GM19438 (cell line): Measurements from ENCODE around the gene INAFM2.

ENCODE experiments used
- ATAC-seq: cut with Tn5 transposase; IDR thresholded peaks from one replicate; pipeline ENCODE4 v1.9.1; 2021; ENCODE audit warnings: low read depth; ENCODE audit not compliant: unreplicated experiment

Gene INAFM2

DNA sequence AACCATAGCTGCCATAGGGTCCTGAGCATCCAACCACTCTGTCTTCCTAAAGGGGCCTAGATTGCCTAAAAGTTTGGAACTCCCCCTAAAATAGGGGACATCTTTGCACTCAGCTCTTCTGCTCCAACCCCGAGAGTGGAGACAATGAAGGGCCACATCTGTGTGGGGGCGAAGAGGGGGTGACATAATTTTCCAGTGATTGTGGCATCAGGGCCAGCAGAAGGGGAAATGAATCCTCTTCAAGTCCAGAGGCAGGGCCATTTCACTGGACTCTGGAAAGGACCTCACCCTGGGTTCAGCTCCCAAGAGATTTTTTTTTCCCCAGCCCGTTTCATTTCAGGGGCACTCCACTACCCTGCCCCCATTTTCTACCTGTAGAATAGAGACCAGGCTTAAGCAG lies 36.0 kb upstream of the INAFM2 start:
- no peak for ATAC-seq

DNA sequence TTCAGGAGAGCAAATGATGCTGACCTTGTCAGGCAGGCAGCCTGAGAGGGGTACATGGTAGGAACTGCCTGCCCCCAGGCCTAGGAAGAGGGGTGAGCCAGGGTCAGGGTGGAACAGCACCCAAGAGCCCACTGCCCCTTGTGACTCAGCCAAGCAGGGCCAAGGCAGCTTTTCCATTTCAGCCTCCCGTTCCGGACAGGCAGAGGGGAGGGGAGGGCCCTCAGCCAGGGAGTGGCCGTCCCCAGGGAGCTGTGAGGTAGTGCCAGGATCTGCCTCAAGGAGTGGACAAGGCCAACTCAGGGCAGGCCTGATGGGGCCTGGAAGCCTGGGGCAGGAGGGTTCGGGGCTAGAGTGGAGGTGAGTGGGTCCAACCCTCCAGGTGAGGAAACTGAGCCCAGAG lies 35.5 kb upstream of the INAFM2 start:
- no peak for ATAC-seq

DNA sequence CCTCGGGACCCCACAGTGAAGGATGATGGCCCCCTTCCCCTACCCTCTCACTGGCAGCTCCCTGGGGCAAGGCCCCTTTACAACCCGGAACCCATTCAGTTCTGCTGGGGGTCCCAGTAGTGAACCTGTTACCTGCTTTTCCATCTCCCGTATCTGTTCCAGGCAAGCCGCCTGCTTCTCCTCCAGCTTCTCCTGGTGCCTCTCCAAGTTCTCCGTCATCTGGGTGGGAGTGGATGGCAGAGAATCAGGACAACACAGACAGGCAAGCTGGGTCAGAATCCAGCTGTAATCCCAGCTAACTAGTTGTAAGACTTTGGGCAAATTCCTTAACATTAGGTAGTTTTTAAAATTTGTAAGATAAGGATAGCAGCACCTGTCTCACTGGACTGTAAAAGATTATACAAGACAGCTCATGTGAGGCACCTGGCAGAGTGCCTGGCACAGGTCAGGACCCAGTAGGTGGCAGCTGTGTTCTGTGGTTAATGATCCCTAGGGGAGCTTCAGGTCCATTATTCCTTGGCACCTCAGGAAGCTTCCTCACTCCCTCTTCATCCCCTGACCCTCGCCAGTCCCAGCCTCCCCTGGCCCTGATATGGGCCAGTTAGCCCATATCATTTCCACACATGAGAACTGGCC lies 34.2 kb upstream of the INAFM2 start:
- no peak for ATAC-seq

DNA sequence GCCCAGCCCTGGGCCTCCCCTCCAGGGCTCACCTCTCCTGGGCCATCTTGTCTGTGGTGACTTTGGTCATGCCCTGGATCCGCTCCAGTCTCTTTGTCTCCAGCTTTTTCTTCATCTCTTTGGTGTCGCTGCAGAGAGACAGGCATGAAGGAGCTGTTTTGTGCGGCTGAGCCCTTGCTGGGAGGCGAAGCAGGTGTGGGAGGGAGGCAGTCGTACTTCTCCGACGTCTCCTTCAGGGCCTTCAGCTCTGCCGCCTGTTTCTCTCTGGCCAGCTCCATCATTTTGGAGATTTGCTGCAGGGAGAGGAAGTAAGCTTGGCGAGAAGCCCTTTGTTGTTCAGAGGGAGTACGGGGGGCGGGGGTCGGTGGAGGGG lies 33.0 kb upstream of the INAFM2 start:
- no peak for ATAC-seq

DNA sequence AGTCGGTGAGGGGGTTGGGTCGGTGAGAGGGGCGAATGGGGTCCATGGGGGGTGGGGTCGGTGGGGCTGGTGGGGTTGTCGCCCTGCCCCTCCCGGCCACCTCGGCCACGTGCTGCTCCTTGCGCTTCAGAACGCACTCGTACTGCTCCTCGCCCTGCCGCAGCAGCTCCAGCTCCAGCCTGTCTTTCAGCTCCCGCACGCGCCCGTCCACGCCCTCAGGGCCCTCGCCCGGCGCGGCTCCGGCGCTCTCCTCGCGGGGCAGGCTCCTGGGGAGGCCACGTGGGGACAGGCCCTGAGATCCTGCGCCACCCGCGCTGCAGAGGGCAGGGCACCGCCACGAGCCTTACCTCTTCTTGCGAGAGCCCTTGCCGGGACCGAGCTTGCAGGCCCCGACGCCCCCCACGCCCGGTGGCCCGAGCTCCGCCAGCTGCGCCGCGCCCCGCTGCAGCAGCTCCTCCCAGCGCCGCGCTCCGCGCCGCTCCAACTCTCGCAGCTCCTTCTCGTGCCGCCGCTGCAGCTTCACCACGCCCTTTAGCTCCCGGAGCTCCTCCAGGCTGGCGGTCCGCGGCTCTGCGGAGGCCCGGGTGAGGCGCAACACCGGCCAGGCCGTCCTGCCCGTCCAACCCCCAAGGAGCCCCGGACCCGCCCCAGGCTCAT lies 32.4 kb upstream of the INAFM2 start:
- no peak for ATAC-seq

DNA sequence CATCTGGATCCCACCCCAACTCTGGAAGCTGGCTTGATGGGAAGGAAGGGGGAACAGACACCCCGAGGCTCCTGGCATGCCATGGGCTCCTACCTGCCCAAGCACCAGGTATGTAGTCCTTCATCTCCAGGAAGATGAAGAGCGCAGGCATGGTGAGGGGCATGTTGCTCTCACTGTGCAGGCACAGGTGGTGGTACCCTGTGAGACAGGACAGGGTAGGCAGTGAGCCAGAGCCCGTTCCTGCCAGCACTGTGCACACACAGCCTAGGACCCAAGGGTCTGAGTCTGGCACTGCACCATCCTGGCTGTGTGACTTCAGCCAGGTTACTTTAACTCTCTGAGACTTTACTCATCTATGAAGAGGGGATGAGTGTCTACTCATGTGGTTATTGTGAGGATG lies 31.2 kb upstream of the INAFM2 start:
- no peak for ATAC-seq

DNA sequence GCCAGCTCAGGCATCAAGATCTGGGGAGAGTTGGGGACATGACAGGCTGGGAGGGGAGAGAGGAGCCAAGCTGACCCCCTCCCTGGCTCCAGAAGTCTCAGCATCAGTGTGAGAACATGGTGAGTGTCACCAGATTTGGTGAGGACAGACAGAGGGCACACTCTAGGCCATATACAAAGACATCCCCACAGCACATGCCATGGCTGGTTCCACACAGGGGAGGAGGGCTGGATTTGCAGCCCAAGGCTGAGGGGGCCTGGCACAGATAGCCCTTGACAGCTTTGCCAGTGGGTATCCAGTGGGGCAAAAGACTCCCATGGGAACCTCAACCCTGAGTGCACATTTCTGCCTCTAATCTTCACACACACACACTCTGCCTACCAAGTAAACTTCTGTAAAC lies 30.5 kb upstream of the INAFM2 start:
- ATAC-seq: no peak

DNA sequence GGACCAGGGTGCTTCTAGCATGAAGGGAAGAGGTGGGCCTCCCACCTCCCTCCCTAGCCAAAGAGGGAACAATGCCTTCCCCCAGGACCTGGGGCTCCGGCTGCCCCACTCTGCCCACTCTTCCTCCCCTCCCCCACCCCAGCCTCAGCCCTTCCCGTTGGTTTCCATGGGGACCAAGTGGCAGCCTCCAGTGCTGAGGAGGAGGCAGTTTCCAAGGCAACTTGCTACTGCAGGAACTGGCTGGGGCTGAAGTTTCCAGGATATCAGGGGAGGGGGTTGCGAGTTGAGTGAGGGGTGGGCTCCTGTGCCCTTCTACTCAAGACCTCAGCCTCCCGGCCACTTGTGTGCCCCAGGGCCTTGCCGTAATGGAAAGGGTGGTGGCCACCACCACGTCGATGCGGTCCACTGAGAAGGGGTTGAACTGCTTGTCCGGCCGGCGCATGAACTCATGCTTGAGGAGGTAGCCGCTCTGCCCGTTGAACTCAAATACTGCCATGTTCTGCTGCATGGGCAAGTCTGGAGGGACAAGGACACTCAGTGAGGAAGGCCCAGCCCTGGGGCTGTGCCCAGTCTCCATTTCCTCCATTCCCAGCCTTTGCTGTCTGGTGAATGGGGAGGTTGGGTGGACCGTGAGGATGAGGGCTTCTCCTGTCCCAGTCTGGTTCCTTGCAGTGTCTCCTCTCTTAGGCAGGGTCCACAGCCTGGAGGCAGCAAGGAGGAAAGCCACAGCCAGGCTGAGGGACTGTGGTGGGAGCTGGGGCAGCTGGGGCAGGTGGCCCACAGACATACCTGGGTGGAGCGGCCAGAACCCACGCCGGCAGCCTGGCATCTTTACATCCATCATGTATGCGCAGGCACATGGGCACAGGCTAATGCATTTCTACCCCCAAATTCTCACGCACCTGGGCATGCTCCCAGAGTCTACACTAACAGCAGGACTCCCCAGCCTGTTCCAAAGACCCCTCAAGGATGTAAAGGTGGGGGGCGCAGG lies 29.3 kb upstream of the INAFM2 start:
- ATAC-seq: no peak

DNA sequence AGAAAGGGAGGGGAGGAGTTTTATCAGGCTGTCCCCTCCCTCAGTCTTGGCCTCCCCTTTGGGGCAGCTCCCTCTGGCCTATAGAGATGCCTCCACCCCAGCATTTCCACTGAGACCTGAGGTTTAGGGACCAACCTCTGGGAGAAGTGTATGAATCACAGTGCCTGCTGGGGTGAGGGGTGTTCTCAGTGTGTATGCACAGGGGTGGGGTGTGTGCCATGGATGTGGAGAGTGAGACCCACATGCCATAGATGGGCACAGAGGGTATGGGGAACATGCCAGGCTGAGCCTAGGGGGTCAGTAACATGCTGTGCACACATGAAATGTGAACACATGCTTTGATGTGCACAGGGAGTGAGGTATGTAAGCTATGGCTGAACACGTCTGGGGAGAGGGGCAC lies 28.2 kb upstream of the INAFM2 start:
- ATAC-seq: no peak

DNA sequence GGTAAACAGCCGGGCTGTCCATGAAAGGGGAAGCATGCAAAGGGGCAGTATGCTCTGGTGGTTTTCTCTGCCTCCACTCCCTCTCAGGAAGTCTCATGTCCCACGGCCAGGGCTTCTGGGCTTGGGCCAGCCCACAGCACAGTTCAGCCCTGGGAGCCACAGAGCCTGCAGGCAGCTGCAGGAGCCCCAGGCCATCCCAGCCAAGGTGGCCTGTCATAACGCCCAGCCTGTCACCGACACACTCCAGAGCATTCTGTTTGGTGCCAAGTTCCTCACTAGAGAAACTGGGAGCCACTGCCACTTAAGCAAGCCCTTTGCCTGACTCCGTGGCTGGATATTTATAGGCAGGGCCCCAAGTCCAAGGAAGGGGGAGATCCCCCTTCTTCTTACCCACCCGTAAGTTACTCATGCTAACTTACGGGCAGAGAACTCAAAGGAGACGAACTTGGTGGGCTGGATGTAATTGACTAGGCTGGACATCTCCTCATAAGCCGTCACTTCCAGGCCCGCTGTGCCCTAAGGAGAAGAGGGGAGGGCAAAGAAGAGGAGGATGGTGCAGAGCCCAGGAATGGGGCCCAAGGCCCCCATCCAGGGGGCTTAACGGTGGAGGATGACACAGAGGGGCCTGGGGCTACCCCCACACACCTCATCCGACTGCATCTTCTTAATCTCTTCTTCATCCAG lies 27.5 kb upstream of the INAFM2 start:
- no peak for ATAC-seq

DNA sequence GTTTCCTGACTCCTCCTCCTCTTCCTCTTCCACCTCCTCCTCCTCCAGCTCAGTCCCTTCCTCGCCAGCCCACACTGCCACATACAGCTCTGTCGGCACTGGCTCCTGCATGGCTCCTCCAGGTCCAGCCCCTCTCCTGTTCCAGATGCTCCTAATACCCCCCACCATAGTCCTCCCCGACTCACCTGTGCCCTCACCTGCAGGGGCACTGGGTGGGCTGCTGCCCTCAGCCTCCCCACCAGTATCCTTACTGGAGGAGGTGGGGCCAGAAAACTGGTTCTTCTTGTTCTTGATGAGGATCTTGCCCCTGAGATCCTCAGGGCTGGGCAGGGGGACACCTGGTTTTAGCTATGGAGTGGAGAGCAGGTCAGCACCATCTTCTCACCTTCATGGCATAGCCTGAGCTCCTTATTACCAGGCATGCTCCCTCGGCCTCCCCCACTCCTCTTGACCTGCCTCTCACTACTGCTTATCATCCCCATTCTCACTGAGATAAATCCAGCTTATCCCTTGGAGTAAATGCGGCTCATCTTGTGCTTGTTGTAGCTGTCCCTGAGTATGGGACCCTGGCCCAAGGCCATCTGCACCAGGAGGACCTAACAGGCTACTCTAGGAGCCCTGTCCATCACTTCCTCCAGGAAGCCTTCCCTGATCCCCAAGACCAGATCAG lies 26.8 kb upstream of the INAFM2 start:
- ATAC-seq: no peak

DNA sequence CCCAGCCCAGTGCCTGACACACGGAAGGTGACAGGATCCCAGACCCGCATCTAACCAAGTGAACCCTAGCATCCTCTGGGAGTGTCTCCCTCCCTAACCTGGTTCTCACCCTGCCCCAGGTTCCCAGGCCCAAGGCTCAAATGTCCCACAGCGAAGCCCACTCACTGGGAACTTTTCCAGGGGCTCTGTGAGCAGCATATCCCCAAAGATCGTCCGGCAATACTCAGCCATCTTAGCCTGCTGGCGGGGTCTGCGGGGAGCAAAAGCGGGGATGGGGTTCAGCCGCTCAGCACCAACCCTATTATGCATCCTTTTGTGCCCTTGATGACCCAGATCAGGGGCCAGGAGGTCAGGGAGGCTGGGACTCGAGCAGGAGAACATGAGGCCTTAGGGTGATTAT lies 26.1 kb upstream of the INAFM2 start:
- ATAC-seq: no peak

DNA sequence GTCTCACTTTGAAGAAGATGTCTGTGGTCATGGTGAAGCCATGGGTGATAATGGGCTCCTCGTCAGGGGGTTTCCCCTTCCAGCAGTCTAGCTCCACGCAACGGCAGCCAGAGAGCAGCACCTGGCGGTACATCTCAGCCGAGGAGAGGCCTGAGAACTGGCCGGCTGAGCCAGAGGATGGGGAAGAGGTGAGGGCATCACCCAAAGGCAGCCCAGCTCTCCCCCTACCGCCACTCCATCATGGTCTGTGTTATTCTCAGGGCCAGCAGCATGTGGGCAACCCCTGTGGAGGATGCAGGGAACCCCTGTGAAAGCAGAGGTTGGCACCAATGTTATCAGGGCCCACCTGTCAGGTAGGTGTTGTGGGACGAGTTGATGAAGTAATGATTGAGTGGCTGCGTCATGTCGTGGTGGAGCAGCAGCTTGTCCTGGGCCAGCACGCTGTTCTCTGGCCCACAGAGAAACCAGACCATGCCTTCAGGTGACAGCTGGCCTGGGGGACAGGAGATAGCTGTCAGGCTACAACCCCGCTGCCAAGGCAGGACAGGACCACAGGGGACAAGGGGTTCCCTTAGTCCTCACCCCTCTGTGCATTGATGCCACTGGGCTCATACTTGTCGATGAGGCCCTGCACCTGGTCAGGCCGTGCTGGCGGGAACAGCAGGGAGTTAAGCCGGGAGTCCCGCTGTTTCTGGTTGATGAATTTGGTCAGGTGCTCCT lies 25.1 kb upstream of the INAFM2 start:
- ATAC-seq: no peak

DNA sequence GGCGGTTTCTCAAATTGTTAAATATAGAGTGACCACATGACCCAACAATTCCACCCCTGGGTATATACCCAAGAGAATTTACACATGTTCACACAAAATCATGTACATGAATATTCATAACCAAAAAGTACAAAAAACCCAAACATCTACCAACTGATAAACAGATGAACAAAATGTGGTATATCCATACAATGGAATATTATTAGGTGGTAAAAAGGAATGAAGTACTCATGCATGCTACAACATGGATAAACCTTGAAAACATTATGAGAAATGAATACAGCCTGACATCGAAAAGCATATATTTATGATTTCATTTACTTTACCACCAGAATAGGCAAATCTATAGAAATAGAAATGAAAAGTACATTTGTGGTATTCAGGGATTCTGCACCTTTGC lies 23.1 kb upstream of the INAFM2 start:
- no peak for ATAC-seq

DNA sequence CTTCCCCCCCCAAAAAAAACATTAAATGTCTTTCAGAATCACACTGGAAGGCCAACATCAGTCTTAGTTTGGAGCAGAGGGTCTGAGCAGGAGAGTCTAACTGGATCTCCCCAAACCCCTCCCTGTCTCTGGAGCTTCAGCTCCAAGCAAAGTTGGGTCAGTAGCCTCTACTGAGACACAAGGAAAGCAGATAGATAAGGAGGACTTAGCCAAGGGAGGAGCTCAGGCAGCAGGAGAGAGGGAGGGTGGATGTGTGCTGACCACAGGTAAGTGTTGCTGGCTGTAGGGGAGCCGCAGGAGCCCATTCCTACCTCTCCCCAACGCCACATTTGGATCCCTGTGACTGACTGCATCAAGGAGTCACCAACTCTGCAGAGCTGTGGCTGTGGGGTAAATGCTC lies 22.7 kb upstream of the INAFM2 start:
- no peak for ATAC-seq

DNA sequence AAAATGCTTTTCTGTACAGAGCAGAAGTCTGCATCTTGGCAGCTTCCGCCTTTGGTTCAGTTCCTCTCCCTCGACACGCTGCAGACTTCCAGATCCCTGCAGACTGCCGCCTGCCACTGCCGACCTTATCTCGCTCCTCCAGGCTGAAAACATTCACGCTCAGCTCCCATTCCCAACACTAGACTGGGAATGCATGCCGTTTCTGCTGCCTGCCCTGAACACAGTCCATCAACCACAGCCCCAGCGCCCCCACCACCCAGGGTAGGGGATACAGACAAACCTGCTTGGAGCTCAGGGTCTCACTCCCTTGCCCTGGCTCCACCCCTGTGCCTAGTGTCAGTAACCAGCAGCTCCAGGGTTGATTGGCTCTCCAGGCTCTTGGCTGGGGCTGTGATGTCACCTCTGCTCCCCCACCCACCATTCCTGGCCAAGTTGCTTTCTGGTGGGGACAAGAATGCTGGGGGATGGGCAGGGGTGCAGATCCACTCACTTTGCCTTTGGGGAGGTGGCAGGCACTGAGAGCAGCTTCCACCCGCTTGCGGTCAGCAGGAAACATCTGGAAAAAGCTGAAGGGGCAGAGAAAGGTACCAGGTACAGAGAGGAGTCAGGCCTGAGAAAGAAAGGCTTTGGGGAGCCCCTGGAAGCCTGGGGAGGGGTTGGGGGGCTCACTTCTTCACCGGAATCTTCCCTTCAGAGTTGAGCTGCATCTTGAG lies 21.9 kb upstream of the INAFM2 start:
- ATAC-seq: no peak

DNA sequence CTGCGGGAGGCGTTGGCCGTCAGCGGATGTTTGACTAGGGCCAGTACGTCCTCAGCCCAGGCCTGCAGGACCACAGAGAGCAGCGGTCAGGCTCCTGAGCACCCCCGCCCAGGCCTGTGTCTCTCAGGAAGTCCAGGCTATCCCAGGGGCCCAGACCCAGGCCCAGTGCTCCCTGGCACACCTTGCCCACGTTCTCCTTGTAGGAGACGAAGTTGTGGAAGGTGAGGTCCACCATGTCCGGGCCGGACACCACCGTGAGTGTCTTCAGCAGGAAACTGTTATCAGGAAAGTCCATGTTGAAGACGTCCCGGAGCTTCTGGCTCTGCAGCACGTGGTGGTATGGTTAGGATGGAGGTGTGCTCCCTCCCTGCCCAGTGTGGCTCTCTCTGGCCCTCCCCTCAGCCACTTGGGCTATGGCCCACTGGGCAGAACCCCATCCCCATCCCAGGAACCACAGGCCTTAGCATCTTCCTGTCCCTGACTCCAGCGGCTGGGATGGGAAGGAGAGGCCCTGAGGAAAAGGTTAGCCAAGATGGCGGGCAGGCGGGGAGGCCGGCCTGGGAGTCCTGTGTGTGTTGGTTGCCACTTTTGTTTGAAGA lies 21.1 kb upstream of the INAFM2 start:
- ATAC-seq: no peak

DNA sequence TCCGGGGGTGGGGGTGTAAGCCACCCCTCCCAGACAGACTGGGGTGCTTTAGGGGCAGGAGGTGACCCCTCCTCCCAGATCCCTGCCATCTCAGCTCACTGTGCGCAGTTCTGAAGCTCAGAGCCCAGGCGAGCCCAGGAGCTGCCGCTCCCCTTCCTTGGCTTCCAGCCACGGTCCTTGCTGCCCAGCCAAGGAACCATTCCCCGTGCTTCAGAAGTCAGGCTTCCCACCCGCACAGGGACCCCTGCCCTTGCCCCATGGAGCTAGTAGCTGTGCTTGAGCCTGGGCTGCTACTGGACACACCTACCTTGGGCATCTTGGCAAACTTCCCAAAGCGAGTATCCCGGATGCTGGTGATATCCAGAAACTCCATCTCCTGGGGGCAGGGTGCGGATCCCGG lies 20.5 kb upstream of the INAFM2 start:
- ATAC-seq: no peak

DNA sequence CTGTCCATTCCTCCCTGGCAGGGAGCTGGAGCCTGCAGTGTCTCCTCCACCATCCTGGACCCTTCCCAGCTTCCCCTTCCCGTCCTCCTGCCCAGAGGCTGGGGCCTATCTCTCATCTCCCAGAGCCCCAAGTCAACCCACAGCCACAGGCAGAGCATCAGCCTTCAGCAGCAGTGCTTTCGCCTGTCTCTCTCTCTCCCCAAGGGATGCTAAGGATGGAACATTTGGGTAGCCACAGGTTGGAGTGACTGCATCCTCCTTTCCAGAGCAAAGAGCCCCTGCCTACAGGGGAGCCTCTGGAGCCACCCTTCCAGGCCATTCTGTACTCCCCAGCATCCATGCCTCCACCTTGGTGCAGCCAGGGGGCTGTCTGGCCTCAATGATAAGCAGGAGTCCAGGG lies 19.9 kb upstream of the INAFM2 start:
- ATAC-seq: no peak
